Lung microvascular endothelial cell (primary cell): ENCODE measurements around the gene HIC1. TPM values are rescaled to one million over a fixed set of nuclear protein-coding genes. Genes with fewer than 3 reads are reported as not detected.

Experiments
- DNase-seq, 2 donors: peaks; one replicate each; pipeline versions ENCODE4 v3.0.0 to v3.0.0-alpha.2; 2010; ENCODE audit warnings: low read depth in 2 of 2
- total RNA-seq: library from RNA; depleted of rRNA; stranded (reverse); fragments of >200 nt; gene quantifications from 2 replicates; pipeline ENCODE4 v1.2.1, GENCODE V29; 2014

Gene HIC1
- total RNA-seq, 1 donor from 2014 or later: 50.4 TPM

- peak; percentile 63 to 78 for DNase-seq
These were observed 29.1 kb upstream of the HIC1 start for GRCh38 chr17:2025622-2026309.

GRCh38 chr17:2027528-2028233 lies 27.2 kb upstream of the HIC1 start:
- DNase-seq: no peak

GRCh38 chr17:2028234-2028614 lies 26.7 kb upstream of the HIC1 start:
- no peak for DNase-seq

GRCh38 chr17:2028737-2029136 lies 26.2 kb upstream of the HIC1 start:
- no peak for DNase-seq

- DNase-seq: peak; percentile 93
These were observed 24.8 kb upstream of the HIC1 start, which contains the start of gene DPH1 for GRCh38 chr17:2029911-2030778. Gene DPH1 (plus strand): TSS chr17:2030153. CDS start chr17:2030170, 17 bp downstream.

- peak in 1 of 2 donors; percentile 93 for DNase-seq
These were observed 24.1 kb upstream of the HIC1 start for GRCh38 chr17:2030779-2031163.

- no peak for DNase-seq
These were observed 21.8 kb upstream of the HIC1 start for GRCh38 chr17:2033153-2033552.

- DNase-seq: no peak
These were observed 20.7 kb upstream of the HIC1 start for GRCh38 chr17:2034157-2034556.

GRCh38 chr17:2034806-2035540 lies 19.9 kb upstream of the HIC1 start:
- no peak for DNase-seq

- DNase-seq: no peak
These were observed 19.1 kb upstream of the HIC1 start for GRCh38 chr17:2035541-2036488.

GRCh38 chr17:2037155-2037554 lies 17.7 kb upstream of the HIC1 start:
- DNase-seq: no peak

- DNase-seq: no peak
These were observed 14.6 kb upstream of the HIC1 start for GRCh38 chr17:2040219-2040827.

- DNase-seq: no peak
These were observed 13.9 kb upstream of the HIC1 start for GRCh38 chr17:2040942-2041560.

- peak; percentile 93 to 97 for DNase-seq
These were observed 13.1 kb upstream of the HIC1 start, which contains the start of gene OVCA2 for GRCh38 chr17:2041561-2042389. Gene OVCA2 (plus strand): TSS chr17:2042022. CDS start chr17:2042048, 26 bp downstream.

- peak; percentile 50 to 55 for DNase-seq
These were observed 12.5 kb upstream of the HIC1 start for GRCh38 chr17:2042390-2042847.

- DNase-seq: no peak
These were observed 12.0 kb upstream of the HIC1 start for GRCh38 chr17:2042933-2043332.

GRCh38 chr17:2043785-2044184 lies 11.1 kb upstream of the HIC1 start:
- no peak for DNase-seq

GRCh38 chr17:2044263-2044894 lies 10.5 kb upstream of the HIC1 start:
- DNase-seq: no peak
